A549 (cell line): ENCODE measurements around the gene MYO7A.

Experiments used
- EHF ChIP-seq: fragments of 250-450 bp; sonication (Bioruptor Pico); IDR thresholded peaks from 2 replicates; pipeline ENCODE4 v1.5.0; 2020; ENCODE audit warnings: mild to moderate bottlenecking
- GATA3 ChIP-seq: IDR thresholded peaks from 2 replicates; pipeline ENCODE4 v1.6.1; 2012; ENCODE audit warnings: borderline replicate concordance
- NR3C1 ChIP-seq: fragments of >200 bp; sonication (Bioruptor Twin); formaldehyde crosslinking; IDR thresholded peaks from 3 replicates; pipeline ENCODE4 v1.6.1; 2017
- POLR2A ChIP-seq: IDR thresholded peaks from 2 replicates; pipeline ENCODE4 v1.6.1; 2012; ENCODE audit warnings: mild to moderate bottlenecking, low read length

DNA sequence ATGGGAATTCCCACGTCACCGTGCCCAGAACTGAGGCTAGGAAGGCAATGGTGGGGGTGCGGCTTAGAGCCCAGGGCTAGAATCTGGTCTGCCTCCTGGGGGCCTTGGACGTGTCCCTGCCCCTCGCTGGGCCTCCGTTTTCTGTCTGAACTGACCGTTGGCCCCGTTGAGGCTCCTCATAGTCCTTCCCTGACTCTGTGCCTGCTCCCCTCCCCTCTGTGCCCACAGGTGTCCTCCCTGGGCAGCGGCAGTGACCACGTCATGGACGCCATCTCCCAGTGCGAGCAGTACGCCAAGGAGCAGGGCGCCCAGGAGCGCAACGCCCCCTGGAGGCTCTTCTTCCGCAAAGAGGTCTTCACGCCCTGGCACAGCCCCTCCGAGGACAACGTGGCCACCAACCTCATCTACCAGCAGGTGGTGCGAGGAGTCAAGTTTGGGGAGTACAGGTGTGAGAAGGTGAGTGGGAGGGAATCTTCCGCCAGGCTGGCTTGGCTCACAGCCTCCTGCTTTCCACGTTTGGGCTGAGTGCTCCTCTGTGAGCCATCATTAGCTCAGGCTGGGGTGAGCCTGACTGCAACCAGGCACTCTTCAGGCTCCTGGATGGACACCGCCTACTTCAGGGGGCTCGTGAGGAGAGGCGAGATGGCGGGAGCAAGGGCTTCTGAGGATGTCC is 63.9 kb downstream of the MYO7A start:
- TF ChIP-seq GATA3 (no peak; the same call in 1 of the 2 replicates), NR3C1 (no peak), POLR2A (peak; percentile 71), EHF (no peak)
